DND-41 (cell line): Measurements from ENCODE around the gene HLCS.

ENCODE experiments used
- EZH2 ChIP-seq: IDR thresholded peaks from 3 replicates; pipeline ENCODE4 v1.6.1; 2012; ENCODE audit warnings: borderline replicate concordance, low read depth, mild to moderate bottlenecking, moderate library complexity, low read length, inconsistent platforms; ENCODE audit not compliant: severe bottlenecking
- TF ChIP-seq, protein P1 (sequence below): IDR thresholded peaks from 2 replicates; pipeline ENCODE4 v1.5.1; 2012; ENCODE audit warnings: borderline replicate concordance, low read length, moderate library complexity, mild to moderate bottlenecking; ENCODE audit not compliant: poor library complexity, severe bottlenecking; ENCODE audit errors: extremely low read depth

DNA sequence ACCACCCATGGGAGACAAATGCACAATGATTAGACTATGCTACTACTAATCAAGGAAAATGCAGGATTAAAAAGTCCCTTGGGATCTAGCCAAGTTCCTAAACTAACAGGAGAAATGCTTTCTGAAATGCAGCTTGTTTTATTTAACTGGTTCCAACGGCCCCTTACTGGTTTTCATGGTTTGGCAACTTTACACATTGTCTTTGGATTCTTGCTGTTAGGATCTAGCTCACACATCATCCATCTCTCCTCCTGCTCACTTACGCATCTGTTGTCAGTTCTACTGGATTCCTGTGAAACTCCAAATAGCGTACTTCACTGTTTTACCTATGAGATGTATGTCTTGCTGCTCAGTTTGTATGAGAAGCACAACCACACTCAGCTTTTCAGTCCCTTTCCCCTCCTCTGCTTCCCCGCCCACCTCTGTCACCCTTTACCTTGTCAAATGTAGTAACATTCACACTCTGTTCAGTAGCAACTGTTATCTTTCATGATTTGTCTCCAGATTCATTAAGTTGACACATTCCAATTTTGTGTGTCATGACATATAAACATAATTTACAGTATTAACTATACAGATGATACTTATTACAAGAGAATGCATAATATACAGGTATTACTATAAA is 137.5 kb downstream of the HLCS start:
- TF ChIP-seq, protein P1, sequence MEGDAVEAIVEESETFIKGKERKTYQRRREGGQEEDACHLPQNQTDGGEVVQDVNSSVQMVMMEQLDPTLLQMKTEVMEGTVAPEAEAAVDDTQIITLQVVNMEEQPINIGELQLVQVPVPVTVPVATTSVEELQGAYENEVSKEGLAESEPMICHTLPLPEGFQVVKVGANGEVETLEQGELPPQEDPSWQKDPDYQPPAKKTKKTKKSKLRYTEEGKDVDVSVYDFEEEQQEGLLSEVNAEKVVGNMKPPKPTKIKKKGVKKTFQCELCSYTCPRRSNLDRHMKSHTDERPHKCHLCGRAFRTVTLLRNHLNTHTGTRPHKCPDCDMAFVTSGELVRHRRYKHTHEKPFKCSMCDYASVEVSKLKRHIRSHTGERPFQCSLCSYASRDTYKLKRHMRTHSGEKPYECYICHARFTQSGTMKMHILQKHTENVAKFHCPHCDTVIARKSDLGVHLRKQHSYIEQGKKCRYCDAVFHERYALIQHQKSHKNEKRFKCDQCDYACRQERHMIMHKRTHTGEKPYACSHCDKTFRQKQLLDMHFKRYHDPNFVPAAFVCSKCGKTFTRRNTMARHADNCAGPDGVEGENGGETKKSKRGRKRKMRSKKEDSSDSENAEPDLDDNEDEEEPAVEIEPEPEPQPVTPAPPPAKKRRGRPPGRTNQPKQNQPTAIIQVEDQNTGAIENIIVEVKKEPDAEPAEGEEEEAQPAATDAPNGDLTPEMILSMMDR, result no peak
- TF ChIP-seq EZH2, result no peak
